ENCODE data around the gene CLBA1.
"Not testable (repeated sequence)": the region's sequence is repeated elsewhere in the genome, so short reads cannot be mapped to it uniquely, and the experiment has no call there.

CLBA1 gene

GRCh38 chr14:105026033-105026785, 40.6 kb downstream of the CLBA1 start:
- no peak for DNase-seq

GRCh38 chr14:105026802-105027563, 41.4 kb downstream of the CLBA1 start:
- DNase-seq, result no peak

- DNase-seq, result not testable (repeated sequence)
Observed at GRCh38 chr14:105027718-105028117, 42.1 kb downstream of the CLBA1 start.

GRCh38 chr14:105028251-105028927, 42.8 kb downstream of the CLBA1 start:
- no peak for DNase-seq

DNA sequence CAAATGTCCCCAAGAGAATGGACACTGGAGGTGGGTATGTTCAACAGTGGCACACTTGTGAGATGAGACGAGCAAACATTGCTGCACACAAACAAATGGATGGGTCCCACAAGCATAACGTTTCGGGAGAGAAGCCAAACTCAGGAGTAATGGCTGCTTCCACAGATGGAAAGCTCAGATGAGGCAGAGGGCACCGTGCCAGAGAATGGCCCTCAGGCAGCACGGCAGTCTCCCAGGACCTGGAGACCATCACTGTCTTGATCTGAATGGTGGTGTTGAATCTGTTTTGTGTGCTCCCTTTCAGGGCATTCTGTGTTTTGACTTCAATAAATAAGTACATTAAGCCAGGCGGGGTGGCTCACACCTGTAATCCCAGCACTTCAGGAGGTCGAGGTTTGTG, 43.8 kb downstream of the CLBA1 start:
- DNase-seq, result no peak

GRCh38 chr14:105030194-105030593, 44.6 kb downstream of the CLBA1 start:
- no peak for DNase-seq

GRCh38 chr14:105030836-105031396, 45.3 kb downstream of the CLBA1 start:
- no peak for DNase-seq

GRCh38 chr14:105032451-105032901, 46.9 kb downstream of the CLBA1 start:
- not testable (repeated sequence) for DNase-seq

DNA sequence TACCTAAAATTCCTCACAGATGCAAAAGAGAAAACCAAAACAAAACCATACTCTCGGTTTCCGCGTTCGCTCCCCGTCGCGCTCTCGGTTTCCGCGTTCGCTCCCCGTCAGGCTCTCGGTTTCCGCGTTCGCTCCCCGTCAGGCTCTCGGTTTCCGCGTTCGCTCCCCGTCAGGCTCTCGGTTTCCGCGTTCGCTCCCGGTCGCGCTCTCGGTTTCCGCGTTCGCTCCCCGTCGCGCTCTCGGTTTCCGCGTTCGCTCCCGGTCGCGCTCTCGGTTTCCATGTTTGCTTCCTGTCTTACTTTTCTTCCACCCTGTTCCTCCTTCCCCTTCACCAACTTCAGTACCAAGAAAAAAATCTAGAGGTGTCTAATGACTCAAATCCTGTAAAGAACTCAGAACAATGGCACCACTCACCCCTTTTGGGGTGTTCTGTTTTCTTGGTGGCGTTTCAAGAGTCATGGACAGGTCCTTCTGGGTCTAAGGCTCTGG, 47.9 kb downstream of the CLBA1 start:
- DNase-seq, result not testable (repeated sequence)

DNA sequence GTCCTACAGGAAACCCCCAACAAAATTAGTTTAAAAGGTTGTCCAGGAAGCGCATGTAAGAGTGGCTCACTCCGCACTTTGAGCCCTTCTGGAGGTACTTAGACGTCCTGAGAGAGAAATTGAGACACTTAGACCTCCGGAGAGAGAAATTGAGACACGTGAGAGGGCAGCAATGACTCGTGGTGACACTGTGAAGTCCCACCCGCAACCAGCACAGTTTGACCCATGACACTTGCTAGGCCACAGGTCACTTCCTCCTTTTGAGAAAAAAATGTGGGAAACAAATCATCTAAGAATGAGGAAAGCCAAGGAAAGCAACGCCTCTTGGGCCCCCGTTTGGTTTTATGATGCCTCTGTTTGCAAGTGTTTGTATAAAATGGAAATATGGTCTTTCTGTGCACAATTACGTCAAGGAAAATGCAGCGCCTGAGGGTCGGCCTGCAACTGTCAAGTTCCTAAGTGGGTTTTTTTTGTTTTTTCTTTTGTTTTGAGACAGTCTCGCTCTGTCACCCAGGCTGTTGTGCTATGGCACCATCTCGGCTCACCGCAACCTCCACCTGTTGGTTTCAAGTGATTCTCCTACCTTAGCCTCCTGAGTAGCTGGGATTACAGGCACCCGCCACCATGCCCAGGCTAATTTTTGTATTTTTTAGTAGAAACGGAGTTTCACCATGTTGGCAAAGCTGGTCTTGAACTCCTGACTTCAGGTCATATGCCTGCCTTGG, 48.9 kb downstream of the CLBA1 start:
- DNase-seq, result no peak

DNA sequence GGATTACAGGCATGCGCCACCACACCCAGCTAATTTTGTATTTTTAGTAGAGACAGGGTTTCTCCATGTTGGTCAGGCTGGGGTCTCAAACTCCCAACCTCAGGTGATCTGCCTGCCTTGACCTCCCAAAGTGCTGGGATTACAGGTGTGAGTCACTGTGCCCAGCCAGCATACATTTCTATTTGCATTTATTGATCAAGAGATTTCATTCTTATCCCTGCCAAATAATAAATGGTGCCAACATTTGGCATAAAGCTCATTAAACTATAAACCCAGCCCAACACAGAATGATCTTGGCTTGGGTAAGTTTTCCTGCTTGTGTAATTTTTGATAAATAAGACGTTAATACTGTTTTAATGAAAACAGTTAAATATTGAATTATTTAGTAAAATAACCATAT, 50.0 kb downstream of the CLBA1 start:
- not testable (repeated sequence) for DNase-seq

- no peak for DNase-seq
Observed at GRCh38 chr14:105039458-105040205, 54.0 kb downstream of the CLBA1 start.

GRCh38 chr14:105041841-105042765, 56.5 kb downstream of the CLBA1 start:
- DNase-seq, result no peak

DNA sequence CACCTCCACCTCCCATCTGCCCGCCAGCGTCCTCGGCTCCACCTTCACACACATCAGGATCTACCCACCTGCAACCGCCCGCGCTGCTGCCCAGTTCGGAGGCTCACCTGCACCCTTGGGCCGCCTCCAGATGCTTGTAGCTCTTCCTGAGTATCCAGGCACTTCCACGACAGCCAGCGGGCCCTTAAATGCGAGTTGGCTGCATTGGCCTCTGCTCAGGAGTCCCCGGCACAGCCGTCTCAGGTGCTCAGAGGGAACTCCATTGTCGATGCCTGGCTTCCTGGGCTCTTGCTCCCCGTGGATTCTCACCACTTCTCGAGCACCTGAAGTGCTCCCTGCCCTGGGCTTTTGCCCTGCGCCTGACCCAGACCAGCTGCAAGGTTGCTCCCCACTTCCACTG, 57.2 kb downstream of the CLBA1 start:
- DNase-seq, result no peak

DNA sequence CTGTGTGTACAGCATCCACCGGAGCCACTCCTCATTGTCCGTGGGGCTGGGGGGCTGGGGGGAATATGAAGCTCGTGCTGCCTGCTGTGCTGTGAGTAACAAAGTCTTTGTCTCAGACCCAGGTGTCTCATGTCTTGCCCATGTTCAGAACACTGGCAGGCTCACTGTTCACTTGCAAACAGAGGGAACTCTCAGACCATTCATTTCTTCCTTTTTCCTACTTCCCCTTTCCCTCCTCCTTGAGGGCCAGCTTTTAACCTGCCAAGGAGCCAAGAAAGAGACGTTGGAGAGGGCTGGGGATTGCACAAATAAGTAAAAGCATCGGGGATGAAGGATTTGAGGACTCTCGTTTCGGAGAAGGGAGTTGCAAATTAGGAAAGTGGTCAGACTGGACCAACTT, 58.1 kb downstream of the CLBA1 start:
- no peak for DNase-seq
